RCC 7860 (cell line): Measurements from ENCODE around the gene KIAA1549.

Source experiments
- DNase-seq: peaks from one replicate; pipeline ENCODE4 v3.0.0-alpha.2; 2015; ENCODE audit warnings: low spot score
- FAIRE-seq: peaks from 2 replicates; lab custom pipeline; 2012; peaks lifted over from hg19 to GRCh38; lab: Jason Lieb, UNC

KIAA1549 gene

DNA sequence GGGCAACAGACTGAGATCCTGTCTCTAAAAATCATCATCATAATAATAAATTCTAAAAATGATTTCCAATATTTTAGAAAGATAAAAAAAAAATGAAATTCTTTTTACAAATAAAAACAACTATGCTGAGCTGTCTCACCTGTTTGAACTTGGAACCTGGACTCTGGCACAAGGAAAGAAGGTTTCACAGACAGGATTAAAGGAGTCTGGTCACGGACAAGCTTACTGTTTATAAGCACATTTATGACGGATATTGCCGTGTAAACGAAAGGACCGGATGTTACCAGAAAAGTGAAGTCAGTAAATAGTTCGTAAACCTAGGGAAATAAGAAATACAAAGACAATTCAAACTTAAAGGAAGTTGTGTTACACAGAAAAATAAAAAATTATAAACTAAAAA, 70.2 kb downstream of the KIAA1549 start:
- no peak for FAIRE-seq
- DNase-seq, result no peak

- FAIRE-seq, result no peak
- no peak for DNase-seq
Observed at GRCh38 chr7:138907850-138908249, 73.3 kb downstream of the KIAA1549 start.

DNA sequence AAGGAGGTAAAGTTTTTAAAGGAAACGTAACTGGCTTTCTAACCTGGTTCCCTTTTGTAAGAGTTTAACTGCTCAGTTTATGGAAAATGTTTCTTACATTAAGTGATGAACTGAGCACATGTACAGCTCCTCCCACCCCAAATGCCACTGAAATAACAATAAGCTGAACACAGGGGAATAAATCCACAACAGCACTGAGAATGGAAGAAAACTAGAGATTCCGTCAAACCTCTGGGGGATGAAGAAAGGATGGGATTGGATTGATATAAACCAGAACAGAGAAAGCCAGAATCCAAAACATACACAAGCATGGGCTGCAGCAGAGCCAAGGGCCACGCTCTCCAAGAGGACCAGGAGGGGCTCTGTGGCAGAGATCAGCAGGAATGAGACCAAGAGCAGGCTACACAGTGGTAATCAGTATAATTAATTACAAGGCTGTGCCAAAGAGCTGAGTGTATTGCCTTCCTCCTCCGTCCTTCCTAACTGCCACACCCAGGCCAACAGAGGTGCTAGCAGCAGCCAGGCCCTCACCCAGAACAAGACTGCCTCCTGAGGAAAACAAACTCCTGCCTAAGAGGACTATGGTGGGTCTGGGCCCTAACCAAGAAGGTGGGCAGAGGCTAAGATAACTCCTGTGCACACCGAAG, 73.9 kb downstream of the KIAA1549 start:
- no peak for FAIRE-seq
- no peak for DNase-seq

DNA sequence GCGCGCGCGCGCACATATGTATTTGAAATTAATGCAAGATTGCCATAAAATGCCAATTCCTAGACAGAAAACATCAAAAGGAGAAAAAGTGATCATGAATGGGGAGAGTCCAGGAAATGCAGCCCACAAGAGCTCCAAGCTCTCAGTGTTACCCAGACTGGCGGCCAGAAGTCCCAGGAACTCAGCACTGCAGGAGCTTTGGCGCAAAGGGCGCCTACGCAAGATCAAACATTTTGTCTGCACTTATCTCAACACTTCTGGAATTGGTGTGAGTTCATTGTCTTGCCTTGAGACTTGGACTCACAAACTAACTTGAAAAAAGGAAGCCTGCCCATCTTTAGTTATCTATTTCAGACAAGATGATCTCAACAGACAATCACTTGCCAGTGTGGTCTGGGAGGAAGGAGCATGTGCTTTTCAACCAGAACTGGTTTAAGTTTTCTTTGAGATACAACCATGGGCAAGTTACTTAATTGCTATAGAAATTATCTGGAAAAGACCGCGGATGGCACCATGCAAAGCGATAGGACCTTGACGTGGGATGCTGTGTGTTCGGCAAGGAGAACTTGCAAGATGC, 77.2 kb downstream of the KIAA1549 start:
- FAIRE-seq, result no peak
- DNase-seq, result no peak

DNA sequence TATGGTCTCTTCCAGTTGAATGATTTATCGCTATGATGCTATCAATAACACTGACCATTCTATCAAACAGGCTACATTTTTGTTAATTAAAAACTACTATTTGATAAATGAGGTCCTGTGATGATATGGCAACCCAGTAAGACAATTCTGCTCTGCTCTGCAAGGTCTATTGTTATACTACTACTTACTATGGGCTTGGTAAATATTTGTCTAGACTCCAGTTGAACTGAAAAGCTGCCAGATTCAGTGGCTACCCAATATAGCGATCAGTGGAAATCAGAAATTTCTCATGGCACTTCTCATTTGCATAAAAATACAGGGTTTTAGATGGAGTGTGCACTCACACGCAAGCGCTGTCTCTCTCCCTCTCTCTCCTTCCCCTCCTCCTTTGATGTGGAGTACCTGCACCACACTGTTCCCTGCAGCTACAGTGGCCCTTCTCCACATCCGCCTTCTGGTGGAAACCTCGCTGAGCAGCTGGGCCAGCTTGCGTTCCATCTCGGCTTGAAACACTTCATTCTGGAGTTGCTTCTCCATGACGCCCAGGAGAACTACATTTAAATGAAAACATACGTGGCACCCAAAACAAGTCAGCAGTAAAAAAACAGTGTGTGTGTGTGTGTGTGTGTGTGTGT, 77.9 kb downstream of the KIAA1549 start:
- no peak for FAIRE-seq
- DNase-seq, result no peak

GRCh38 chr7:138902161-138902560, 79.0 kb downstream of the KIAA1549 start:
- no peak for FAIRE-seq

GRCh38 chr7:138900035-138900828, 81.0 kb downstream of the KIAA1549 start:
- FAIRE-seq, result no peak

More at GRCh38 chr7:138902161-138902560, 79.0 kb downstream of the KIAA1549 start:
- DNase-seq, result no peak

DNA sequence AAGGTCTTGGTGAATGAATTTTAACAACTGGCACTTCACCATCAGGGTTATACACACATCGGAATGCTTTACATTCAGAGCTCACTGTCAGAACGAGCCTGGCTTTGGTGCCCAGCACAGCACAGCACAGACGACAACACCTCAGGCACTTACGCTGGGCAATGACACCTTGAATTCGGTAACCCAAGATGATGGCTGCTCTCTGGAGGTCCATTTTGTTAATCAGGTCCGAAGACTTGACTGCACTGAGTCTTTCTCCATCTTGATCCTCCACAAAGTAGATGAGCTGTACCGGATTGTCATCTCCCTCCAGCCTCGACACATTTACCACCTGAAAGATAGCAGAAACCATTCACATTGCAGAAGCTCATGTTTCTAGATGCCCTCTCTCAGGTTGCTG, 82.4 kb downstream of the KIAA1549 start:
- FAIRE-seq, result no peak

More at GRCh38 chr7:138900035-138900828, 81.0 kb downstream of the KIAA1549 start:
- no peak for DNase-seq

DNA sequence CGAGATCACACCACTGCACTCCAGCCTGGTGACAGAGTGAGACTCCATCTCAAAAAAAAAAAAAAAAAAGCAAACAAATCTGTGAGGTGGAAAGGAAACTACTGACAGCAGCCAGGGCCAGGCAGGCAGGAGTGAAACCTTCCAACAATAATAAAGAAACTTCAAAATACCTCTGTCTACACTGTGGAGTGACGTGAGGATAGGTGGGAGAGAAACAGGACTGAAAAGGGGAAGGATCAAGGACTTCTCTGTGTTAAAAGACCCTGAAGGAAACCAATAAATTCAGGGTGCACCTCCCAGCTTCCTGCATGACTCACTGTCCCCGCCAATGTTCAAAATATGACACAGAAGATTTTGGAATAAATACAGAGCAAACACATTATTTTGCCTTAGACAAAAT, 82.9 kb downstream of the KIAA1549 start:
- FAIRE-seq (no peak), DNase-seq (no peak)

More for the DNA sequence above, 82.4 kb downstream of the KIAA1549 start:
- DNase-seq, result no peak

- DNase-seq, result no peak
- no peak for FAIRE-seq
Observed at GRCh38 chr7:138895679-138896078, 85.5 kb downstream of the KIAA1549 start.

- FAIRE-seq (no peak), DNase-seq (no peak)
Observed at GRCh38 chr7:138893258-138893657, 87.9 kb downstream of the KIAA1549 start.

DNA sequence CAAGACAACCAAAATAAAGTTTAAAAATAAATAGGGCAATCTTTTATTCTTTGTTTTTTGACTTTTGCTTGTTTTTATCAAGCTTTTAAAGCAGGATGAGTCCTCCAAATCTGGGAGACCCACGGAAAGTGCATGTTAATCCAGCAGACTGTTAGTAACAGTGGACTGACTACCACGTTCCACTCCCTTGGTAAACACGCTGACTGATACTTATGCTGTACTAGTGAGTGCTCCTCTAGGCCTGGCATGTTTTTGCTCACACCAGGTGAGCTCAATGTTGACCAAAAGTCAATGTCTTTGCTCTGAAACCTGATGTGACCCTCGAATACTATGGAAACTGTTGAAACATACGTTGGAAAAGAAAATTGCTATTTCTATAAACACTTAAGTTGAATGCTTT, 88.4 kb downstream of the KIAA1549 start:
- FAIRE-seq, result no peak
- DNase-seq, result no peak

GRCh38 chr7:138892006-138892630, 89.1 kb downstream of the KIAA1549 start:
- FAIRE-seq (no peak), DNase-seq (no peak)

GRCh38 chr7:138891446-138891810, 89.8 kb downstream of the KIAA1549 start:
- no peak for FAIRE-seq
- DNase-seq, result no peak

- FAIRE-seq (no peak), DNase-seq (no peak)
Observed at GRCh38 chr7:138890499-138891445, 90.4 kb downstream of the KIAA1549 start.

DNA sequence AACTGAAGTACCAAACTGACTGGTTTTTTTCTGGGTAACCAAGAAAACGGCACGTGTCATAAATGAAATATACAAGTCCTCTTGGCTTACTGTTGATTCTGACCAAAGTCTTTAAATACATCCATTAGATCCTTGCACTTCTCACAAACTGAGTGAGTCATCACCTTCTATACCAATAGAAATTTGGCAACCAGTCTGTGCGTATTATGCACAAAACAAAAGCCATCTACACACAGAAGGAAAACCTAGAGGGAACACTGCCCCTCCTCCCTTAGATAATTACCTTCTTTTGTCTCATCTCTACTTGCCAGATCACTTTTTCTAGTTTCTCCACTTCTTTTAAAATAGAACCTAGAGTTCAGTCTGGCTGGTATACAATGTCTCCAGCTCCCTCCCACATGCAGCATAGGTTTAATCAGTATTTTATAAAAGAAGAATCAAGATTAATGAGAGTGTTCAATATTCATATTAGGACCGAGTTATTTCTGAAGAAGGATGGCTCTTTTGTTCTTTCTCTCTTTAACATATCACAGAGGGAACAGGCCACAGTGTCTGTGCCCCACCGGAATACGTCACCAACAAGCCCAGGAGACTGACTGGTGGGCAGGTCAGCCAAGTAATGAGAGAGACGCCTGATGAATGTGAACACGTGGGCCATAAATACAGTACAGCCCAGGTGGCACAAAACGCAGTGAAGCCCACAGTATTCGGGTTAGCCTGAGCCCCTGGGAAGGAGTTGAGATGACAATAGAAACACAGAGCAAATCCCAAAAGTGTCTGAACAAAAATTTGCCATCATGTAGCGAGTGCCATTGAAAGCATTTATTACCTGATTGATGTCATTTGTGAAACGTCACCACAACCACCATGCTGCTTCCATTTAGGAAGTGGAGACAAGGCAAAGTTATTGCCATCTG, 91.3 kb downstream of the KIAA1549 start:
- DNase-seq, result no peak
- no peak for FAIRE-seq

DNA sequence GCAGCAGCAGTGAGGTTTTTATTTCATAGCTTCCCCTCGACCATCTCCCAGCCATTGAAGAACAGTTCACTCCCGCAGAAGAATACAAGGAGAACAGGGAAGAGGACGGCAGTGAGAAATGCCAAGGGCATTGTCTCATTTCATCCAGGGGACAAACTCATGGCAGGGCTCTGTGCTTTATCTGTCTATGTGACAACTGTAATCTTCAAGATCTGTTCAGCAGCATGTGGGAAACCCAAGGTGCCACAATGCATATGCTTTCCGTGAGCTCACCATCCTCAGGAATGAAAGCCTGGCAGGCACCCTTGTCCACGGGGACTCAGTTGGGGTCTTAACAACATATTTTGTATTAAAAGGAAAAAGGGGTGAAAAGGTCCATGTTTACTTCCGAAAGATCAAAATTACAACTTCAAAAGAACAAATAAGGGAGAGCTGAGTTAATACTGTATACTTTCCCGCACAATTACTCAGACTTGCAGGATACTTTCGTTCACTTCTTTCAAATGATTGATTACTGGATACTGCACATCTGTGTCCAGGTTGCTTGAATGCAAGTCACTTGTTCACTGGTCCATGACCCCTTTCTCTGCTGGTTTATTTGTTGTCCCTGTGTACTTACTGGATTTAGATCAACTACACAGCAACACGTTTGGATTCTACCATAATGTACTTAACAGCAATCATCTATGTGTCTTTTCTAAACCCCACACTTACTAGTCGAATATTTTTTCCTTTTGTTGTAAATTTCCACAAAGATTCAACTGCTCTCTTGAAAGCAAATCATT, 93.1 kb downstream of the KIAA1549 start:
- no peak for FAIRE-seq

GRCh38 chr7:138887085-138887710, 94.0 kb downstream of the KIAA1549 start:
- DNase-seq (no peak), FAIRE-seq (no peak)

More for the DNA sequence above, 93.1 kb downstream of the KIAA1549 start:
- DNase-seq, result no peak
